ENCODE measurements around the gene CIB4.

Gene CIB4

DNA sequence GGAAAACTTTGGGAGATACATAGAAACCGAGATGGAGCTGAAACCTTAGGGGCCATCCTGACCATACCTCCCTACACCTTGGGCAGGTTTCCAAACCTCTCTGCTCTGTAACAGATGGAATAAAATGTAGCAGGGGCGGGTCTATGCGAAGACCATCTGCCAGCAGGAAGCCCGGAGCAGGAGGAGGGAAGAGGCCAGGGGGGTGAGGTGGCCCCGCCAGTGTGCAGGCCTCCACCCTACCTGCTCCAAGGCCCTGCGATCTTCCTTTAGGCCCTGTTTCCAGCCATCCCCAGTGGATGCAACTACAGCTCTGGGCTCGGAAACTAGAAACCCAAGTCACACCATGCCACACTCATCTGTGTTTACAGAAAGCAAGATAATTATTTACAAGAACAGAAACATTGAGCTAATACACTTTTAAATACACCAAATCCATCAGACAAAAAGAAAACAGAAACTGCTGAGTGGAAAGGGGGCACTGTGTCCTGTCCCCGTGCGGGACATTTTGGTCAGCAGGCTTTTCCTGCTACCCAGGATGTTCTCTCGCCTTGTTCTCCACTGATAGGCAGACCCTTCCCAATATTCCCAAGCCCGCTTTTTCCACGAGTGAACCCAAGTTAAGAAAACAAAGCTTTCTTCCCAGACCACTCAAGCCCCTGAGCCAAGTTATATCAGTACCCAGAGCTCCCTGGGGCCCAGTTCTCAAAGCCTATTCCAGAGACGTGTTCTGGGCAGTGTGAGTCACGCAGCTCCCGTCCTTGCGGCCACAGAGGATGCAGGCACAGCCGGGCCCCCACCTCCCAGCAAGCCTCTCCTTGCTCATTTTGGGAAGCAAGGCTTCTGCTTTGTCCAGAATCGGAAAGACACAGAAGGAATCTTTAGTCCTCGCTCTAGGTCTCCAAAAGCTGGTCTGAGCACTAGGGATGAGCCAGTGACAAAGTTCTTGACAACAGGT is 17.3 kb downstream of the CIB4 start:
- TF ChIP-seq CTCF (IDR thresholded peaks at IDR 0.05) = no peak

GRCh38 chr2:26621469-26622199 is 19.5 kb downstream of the CIB4 start:
- no peak for TF ChIP-seq CTCF (IDR thresholded peaks at IDR 0.05)

DNA sequence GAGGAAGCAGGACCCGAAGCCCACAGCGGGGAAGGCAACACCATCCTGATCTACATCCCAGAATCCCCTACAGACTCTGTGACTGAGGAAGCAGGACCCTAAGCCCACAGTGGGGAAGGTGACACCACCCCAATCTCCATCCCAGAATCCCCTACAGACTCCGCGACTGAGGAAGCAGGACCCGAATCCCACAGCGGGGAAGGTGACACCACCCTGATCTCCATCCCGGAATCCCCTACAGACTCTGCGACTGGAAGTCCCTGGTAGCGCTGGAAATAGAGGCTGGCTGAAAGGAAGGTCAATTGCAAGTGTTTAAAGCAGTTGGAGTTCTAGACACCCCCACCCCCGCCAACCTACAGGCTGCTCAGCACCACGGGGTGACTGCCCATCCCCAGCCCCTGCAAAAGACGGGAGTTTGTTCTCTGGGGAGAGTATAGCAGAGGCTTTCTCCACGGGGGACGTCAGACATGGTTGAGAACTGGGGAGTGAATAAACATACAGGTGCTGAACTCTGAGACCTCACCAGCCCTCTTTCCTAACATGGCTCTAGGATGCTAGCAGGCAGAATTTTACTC is 21.0 kb downstream of the CIB4 start:
- no peak for TF ChIP-seq CTCF (IDR thresholded peaks at IDR 0.05)

- no peak for TF ChIP-seq CTCF (IDR thresholded peaks at IDR 0.05)
Measured at GRCh38 chr2:26619521-26619951, 21.6 kb downstream of the CIB4 start.

DNA sequence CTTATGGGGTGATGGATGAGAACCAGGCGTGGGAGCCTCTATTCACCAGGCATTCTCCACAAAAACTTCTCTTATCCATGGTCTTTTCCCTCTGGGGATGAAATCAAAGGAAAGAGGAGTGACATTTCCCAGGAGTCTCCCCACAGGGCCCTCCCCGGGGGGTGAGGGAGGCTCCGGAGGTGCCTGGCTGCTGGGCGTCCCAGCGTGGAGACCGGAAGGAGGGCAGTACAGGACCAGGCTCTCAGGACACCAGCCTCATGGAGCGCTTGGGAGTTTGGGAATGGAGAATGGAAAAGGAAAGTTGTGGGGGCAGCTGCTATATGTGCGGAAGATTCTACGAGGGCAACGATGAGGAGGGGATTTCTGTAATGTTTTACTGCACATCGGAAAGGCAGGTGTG is 22.1 kb downstream of the CIB4 start:
- TF ChIP-seq CTCF (IDR thresholded peaks at IDR 0.05) = no peak

DNA sequence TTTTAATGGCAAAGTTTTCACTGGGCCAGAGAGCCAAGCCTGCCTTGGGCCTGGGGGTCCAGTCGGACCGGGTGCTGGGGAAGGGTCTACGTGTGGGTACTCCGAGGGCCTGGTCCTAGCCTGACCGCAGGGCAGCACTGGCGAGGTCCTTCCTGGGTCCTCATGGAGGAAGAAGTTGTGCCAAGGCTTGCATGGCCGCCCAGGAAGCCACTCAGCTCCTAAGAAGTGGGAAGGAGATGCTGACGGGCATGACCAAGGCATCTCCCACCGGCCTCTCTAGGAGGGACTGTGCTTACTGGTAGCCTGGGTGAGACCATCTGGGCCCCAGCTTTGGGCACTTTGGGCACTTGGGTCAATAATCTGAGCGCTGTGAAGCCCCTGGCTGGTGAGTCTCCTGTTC is 22.6 kb downstream of the CIB4 start:
- TF ChIP-seq CTCF (IDR thresholded peaks at IDR 0.05) = no peak

DNA sequence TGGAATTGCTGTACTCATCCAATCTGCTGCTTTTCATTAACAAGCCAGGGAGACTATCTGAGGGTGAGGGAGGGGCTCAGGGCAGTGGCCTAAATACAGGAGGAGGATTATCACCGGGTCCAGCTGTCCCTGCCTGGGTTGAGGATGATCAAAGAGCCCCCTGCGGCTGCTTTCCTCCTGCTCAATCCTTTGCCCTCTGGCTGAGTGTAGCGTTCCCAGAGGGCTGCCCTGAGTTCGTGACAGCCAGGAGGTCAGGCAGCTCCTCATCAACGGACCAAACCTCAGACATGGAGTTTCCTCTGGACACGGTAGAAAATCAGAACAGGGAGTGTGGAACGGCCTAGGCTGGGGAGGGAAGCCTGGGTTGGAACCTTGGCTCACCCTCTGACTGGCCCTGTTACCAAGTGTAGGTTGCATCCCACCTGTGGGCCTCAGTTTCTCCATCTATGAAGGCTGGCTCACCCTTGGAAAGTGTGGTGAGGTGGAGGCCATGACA is 23.5 kb downstream of the CIB4 start:
- no peak for TF ChIP-seq CTCF (IDR thresholded peaks at IDR 0.05)
